ENCODE data around the gene ANTXR1. TPM values are rescaled to one million over a fixed set of nuclear protein-coding genes. Genes with fewer than 3 reads are reported as not detected.

Gene ANTXR1
- total RNA-seq, 1 experiment from 2014 or later: 181 TPM

GRCh38 chr2:69195706-69196105 is 182.7 kb downstream of the ANTXR1 start:
- peaks cover 5% of the 10 kb centered on the region for H3K4me1 ChIP-seq (ENCODE audit: insufficient read depth, low read length, poor library complexity, severe bottlenecking)
- POLR2A ChIA-PET (ENCODE audit: low non-redundant PET): no interaction called here
- BruUV-seq (replicated peaks): no TSS peak
- intact Hi-C loops (cut with micrococcal nuclease; ENCODE audit: unreplicated experiment): no loop called here
- CTCF ChIA-PET: no interaction called here
- TF ChIP-seq EZH2 (IDR thresholded peaks at IDR 0.05; ENCODE audit: borderline replicate concordance, low read depth, low read length, poor library complexity, severe bottlenecking) (no peak), CTCF (conservative IDR thresholded peaks at IDR 0.05; ENCODE audit: low read depth, low read length) (no peak)
- H3K36me3 ChIP-seq (ENCODE audit: insufficient read depth, low read length, poor library complexity, severe bottlenecking): peaks cover 38% of the 10 kb centered on the region
- DNase-seq (ENCODE audit: low spot score): no peak
- H3K9me3 ChIP-seq (ENCODE audit: low read depth, low read length, poor library complexity, severe bottlenecking): no peaks in the 10 kb centered on the region
- H3K27me3 ChIP-seq (replicated peaks; ENCODE audit: insufficient read depth, low read depth, low read length, poor library complexity): no peaks in the 10 kb centered on the region
- H3K27ac ChIP-seq (ENCODE audit: low read depth, low read length, poor library complexity, severe bottlenecking): no peak overlapping the region
- H3K4me3 ChIP-seq (ENCODE audit: low read depth, low read length, poor library complexity, severe bottlenecking): no peak overlapping the region

GRCh38 chr2:69196327-69197117 is 183.5 kb downstream of the ANTXR1 start:
- Histone ChIP-seq H3K36me3 (ENCODE audit: insufficient read depth, low read length, poor library complexity, severe bottlenecking) (peaks cover 38% of the 10 kb centered on the region), H3K9me3 (ENCODE audit: low read depth, low read length, poor library complexity, severe bottlenecking) (no peaks in the 10 kb centered on the region), H3K27me3 (replicated peaks; ENCODE audit: insufficient read depth, low read depth, low read length, poor library complexity) (no peaks in the 10 kb centered on the region), H3K27ac (ENCODE audit: low read depth, low read length, poor library complexity, severe bottlenecking) (no peak overlapping the region), H3K4me3 (ENCODE audit: low read depth, low read length, poor library complexity, severe bottlenecking) (no peak overlapping the region), H3K4me1 (ENCODE audit: insufficient read depth, low read length, poor library complexity, severe bottlenecking) (no peaks in the 10 kb centered on the region)
- TF ChIP-seq EZH2 (IDR thresholded peaks at IDR 0.05; ENCODE audit: borderline replicate concordance, low read depth, low read length, poor library complexity, severe bottlenecking) (no peak), CTCF (conservative IDR thresholded peaks at IDR 0.05; ENCODE audit: low read depth, low read length) (no peak)
- DNase-seq (ENCODE audit: low spot score): no peak
- intact Hi-C loops (cut with micrococcal nuclease; ENCODE audit: unreplicated experiment): no loop called here
- ChIA-PET POLR2A (ENCODE audit: low non-redundant PET) (no interaction called here), CTCF (no interaction called here)
- no TSS peak for BruUV-seq (replicated peaks)

GRCh38 chr2:69200107-69200520 is 187.1 kb downstream of the ANTXR1 start:
- no peak overlapping the region for H3K27ac ChIP-seq (ENCODE audit: low read depth, low read length, poor library complexity, severe bottlenecking)
- TF ChIP-seq CTCF (conservative IDR thresholded peaks at IDR 0.05; ENCODE audit: low read depth, low read length): no peak
- TF ChIP-seq EZH2 (IDR thresholded peaks at IDR 0.05; ENCODE audit: borderline replicate concordance, low read depth, low read length, poor library complexity, severe bottlenecking): no peak
- no peaks in the 10 kb centered on the region for H3K27me3 ChIP-seq (replicated peaks; ENCODE audit: insufficient read depth, low read depth, low read length, poor library complexity)
- no peak overlapping the region for H3K4me3 ChIP-seq (ENCODE audit: low read depth, low read length, poor library complexity, severe bottlenecking)
- ChIA-PET CTCF (no interaction called here), POLR2A (ENCODE audit: low non-redundant PET) (no interaction called here)
- intact Hi-C loops (cut with micrococcal nuclease; ENCODE audit: unreplicated experiment): no loop called here
- no peaks in the 10 kb centered on the region for H3K9me3 ChIP-seq (ENCODE audit: low read depth, low read length, poor library complexity, severe bottlenecking)
- DNase-seq (ENCODE audit: low spot score): no peak
- H3K4me1 ChIP-seq (ENCODE audit: insufficient read depth, low read length, poor library complexity, severe bottlenecking): no peaks in the 10 kb centered on the region
- no TSS peak for BruUV-seq (replicated peaks)
- H3K36me3 ChIP-seq (ENCODE audit: insufficient read depth, low read length, poor library complexity, severe bottlenecking): peaks cover 25% of the 10 kb centered on the region

Data from A673 (cell line).